GM10266 (cell line): ENCODE data around the gene KATNB1.

Experiments
- DNase-seq: peaks from one replicate; pipeline ENCODE4 v3.0.0; 2012; ENCODE audit errors: extremely low spot score
- TF ChIP-seq, protein P1 (sequence below): IDR thresholded peaks from 2 replicates; pipeline ENCODE4 v1.5.1; 2012; ENCODE audit warnings: mild to moderate bottlenecking, low read depth; ENCODE audit not compliant: control insufficient read depth, insufficient read depth; ENCODE audit errors: missing control alignments

Gene KATNB1

DNA sequence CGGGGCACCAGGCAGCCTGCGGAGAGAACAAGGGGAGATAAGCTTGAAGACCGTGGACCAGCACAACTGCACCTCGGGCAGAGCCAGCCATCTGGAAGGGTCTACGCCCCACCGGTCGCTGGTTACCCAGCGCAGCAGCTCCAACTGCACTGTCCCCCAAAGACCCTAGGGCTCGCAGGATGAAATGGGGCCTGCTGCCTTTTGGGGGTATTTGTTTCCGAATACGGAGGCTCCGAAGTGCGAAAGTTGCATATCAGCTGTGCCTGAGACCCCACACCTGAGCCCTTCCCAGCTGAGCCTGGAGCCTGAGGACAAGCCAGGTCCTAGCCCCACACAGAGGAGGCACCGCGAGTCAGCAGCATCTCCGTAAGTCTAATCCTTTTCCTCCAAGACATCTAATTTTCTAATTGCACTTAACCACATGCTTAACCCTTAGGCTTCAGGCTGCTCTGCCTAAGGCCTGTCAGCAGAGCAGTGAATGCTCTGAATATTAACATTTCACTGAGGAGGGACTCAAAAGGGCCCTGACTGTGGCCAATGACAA, 62.8 kb downstream of the KATNB1 start:
- DNase-seq: no peak
- TF ChIP-seq, protein P1, sequence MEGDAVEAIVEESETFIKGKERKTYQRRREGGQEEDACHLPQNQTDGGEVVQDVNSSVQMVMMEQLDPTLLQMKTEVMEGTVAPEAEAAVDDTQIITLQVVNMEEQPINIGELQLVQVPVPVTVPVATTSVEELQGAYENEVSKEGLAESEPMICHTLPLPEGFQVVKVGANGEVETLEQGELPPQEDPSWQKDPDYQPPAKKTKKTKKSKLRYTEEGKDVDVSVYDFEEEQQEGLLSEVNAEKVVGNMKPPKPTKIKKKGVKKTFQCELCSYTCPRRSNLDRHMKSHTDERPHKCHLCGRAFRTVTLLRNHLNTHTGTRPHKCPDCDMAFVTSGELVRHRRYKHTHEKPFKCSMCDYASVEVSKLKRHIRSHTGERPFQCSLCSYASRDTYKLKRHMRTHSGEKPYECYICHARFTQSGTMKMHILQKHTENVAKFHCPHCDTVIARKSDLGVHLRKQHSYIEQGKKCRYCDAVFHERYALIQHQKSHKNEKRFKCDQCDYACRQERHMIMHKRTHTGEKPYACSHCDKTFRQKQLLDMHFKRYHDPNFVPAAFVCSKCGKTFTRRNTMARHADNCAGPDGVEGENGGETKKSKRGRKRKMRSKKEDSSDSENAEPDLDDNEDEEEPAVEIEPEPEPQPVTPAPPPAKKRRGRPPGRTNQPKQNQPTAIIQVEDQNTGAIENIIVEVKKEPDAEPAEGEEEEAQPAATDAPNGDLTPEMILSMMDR: no peak

GRCh38 chr16:57798953-57799599, 63.5 kb downstream of the KATNB1 start:
- no peak for DNase-seq
- TF ChIP-seq, protein P1: no peak

DNA sequence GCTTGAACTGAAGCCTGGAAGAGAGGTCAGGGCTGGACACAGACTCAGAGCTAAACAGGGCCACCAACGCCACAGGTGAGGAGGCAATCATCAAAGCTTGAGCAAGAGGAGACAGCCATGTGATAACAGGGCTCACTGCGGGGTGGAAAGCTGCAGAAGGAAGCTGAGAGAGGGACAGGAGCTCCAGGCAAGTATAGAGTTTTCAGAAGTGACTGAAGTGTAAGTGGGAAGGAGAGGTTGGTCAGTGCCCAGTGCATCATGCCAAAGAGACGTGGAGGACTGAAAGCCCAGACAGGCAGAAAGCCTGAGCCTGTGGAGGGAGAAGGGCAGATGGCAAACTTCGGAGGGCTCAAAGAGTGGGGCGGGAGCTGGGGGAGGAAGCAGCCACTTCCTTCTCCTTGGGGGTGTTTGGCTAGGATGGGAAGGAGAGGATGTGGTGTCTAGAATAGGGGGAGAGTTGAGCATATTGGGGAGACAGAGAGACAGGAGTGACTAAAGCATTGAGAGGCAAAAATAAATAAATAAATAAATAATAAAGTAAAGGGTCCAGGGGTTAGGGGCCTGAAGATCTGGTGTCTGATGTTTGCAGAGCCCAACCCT, 64.1 kb downstream of the KATNB1 start:
- no peak for DNase-seq
- TF ChIP-seq, protein P1: no peak

DNA sequence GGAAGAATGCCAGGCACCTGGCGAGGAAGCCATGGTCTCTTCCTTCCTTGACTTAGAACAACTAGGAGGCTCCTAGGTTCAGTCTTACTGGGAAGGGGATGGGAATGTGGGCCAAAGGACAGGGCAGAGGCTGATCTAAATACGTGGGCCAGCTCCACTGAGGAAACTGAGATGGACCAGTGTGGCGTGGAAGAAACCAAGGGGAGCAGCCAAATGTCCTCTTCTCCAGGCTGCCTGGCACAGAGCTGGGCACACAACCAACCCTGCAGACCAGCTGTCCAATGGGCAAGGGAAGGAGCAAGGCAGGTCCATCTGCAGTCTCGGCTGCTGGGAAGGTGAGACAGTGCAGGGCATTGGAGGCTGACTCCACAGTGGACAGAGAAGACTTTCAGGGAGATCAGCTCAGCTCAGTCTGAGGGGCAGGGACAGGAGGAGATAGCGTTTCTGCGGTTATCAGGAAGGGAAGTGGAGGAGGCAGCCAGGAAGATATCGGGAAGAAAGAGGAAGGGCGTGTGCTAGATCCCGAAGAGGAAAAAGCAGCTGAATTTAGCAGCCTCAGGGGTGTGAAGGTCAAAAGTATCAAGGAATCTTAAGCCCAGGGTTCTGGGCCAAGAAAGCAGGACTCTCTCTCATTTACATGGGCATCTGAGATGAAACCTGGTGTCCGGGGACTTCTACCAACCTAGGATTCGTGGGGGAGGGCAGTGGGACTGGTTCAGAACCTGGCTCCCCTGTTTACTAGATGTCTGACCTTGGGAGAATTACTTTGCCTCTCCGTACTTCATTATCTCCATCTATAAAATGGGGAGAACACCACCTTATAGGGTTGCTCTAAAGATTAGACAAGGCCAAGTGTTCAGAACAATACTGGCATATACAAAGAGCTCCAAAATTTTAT, 64.9 kb downstream of the KATNB1 start:
- DNase-seq: peak; percentile 32
- TF ChIP-seq, protein P1: no peak

- peak; percentile 45 for DNase-seq
- TF ChIP-seq, protein P1: no peak
Measured at GRCh38 chr16:57801098-57801808, 65.7 kb downstream of the KATNB1 start.

- TF ChIP-seq, protein P1: no peak
- DNase-seq: no peak
Measured at GRCh38 chr16:57801809-57802340, 66.3 kb downstream of the KATNB1 start.
